HepG2 (cell line): ENCODE data around the gene FBP1. TPM values are rescaled to one million over a fixed set of nuclear protein-coding genes. Genes with fewer than 3 reads are reported as not detected.
A peak's percentile ranks its signal among the peaks of the same experiment; 100 is the strongest.

Experiments
- ARNT2 ChIP-seq: sonication (generic); formaldehyde crosslinking; IDR thresholded peaks from 2 replicates; pipeline ENCODE4 v1.8.0; 2022; ENCODE audit warnings: mild to moderate bottlenecking, low read depth, missing genetic modification reagents, moderate library complexity
- CBX2 ChIP-seq, 2 experiments: fragments of 200-600 bp in 1 of 2; sonication (generic); formaldehyde crosslinking in 1 of 2; IDR thresholded peaks; 2 replicates each; pipeline versions ENCODE4 v1.7.0 to v1.8.1; 2018 to 2022; ENCODE audit warnings: low read depth in 2 of 2, low read length in 1 of 2, mild to moderate bottlenecking in 1 of 2, missing genetic modification reagents in 1 of 2
- CBX5 ChIP-seq: sonication (generic); formaldehyde crosslinking; IDR thresholded peaks from 2 replicates; pipeline ENCODE4 v1.4.0; 2020; ENCODE audit warnings: missing genetic modification reagents, borderline replicate concordance
- EEA1 ChIP-seq: sonication (generic); formaldehyde crosslinking; IDR thresholded peaks from 2 replicates; pipeline ENCODE4 v1.5.1; 2020; ENCODE audit warnings: mild to moderate bottlenecking, missing genetic modification reagents, borderline replicate concordance
- GATA4 ChIP-seq: sonication (generic); IDR thresholded peaks from 2 replicates; pipeline ENCODE4 v1.6.1; 2016; ENCODE audit warnings: antibody characterized with exemption, low read depth, borderline replicate concordance
- HMG20A ChIP-seq: IDR thresholded peaks from 2 replicates; pipeline ENCODE4 v1.6.1; 2016; ENCODE audit warnings: borderline replicate concordance
- MED1 ChIP-seq: sonication (generic); formaldehyde crosslinking; IDR thresholded peaks from 2 replicates; pipeline ENCODE4 v1.4.0; 2020; ENCODE audit warnings: missing genetic modification reagents
- NFE2L2 ChIP-seq: fragments of 150-350 bp; IDR thresholded peaks from 2 replicates; pipeline ENCODE4 v1.6.1; 2014; ENCODE audit warnings: low read length
- RARA ChIP-seq: IDR thresholded peaks from 2 replicates; pipeline ENCODE4 v1.6.1; 2016; ENCODE audit warnings: missing genetic modification reagents, missing compliant biosample characterization
- RXRA ChIP-seq: sonication (generic); formaldehyde crosslinking; IDR thresholded peaks from 2 replicates; pipeline ENCODE4 v1.5.1; 2020; ENCODE audit warnings: missing genetic modification reagents
- SAFB2 ChIP-seq: sonication (generic); formaldehyde crosslinking; IDR thresholded peaks from 2 replicates; pipeline ENCODE4 v1.5.1; 2020; ENCODE audit warnings: missing genetic modification reagents, low read depth, mild to moderate bottlenecking, borderline replicate concordance
- SCMH1 ChIP-seq: sonication (generic); formaldehyde crosslinking; IDR thresholded peaks from 2 replicates; pipeline ENCODE4 v1.9.0; 2021; ENCODE audit warnings: missing genetic modification reagents, mild to moderate bottlenecking, borderline replicate concordance
- SIX4 ChIP-seq: sonication (generic); formaldehyde crosslinking; IDR thresholded peaks from 2 replicates; pipeline ENCODE4 v1.4.0; 2020; ENCODE audit warnings: missing genetic modification reagents
- ZNF329 ChIP-seq: sonication (generic); formaldehyde crosslinking; IDR thresholded peaks from 2 replicates; pipeline ENCODE4 v1.9.0; 2021; ENCODE audit warnings: low read depth, mild to moderate bottlenecking, missing genetic modification reagents
- ZNF34 ChIP-seq: sonication (generic); formaldehyde crosslinking; IDR thresholded peaks from 2 replicates; pipeline ENCODE4 v1.4.0; 2020; ENCODE audit warnings: mild to moderate bottlenecking, missing genetic modification reagents, borderline replicate concordance
- ZNF567 ChIP-seq: sonication (generic); formaldehyde crosslinking; IDR thresholded peaks from 2 replicates; pipeline ENCODE4 v1.8.1; 2023; ENCODE audit warnings: mild to moderate bottlenecking, missing genetic modification reagents, borderline replicate concordance
- polyA plus RNA-seq, 8 experiments: library from polyadenylated mRNA; depleted of rRNA in 3 of 8; stranded (reverse) in 7 of 8; unstranded in 1 of 8; fragments of >200 nt; fragmentation: Illumina TruSeq in 4 of 8; extraction: Trizol in 4 of 8; gene quantifications; 2 replicates each; pipeline versions ENCODE4 v1.2.1 to v1.2.3, GENCODE V29; 2011 to 2016; ENCODE audit warnings: low read depth in 4 of 8, missing spikeins in 1 of 8, mixed read lengths in 1 of 8; ENCODE audit not compliant: insufficient read depth in 1 of 8
- total RNA-seq, 5 experiments: library from RNA; depleted of rRNA; stranded (reverse); fragments of >200 nt; fragmentation: Illumina TruSeq; extraction: Trizol; gene quantifications; 2 replicates each; pipeline ENCODE4 v1.2.3, GENCODE V29; 2016; ENCODE audit warnings: low read depth in 1 of 5
- TF ChIP-seq, protein P1 (sequence below): sonication (generic); formaldehyde crosslinking; IDR thresholded peaks from 2 replicates; pipeline ENCODE4 v1.4.0; 2020; ENCODE audit warnings: missing genetic modification reagents, mild to moderate bottlenecking, borderline replicate concordance
- TF ChIP-seq, protein P2 (sequence below): fragments of 450-650 bp; IDR thresholded peaks from 2 replicates; pipeline ENCODE4 v1.6.1; 2017
- TF ChIP-seq, protein P3 (sequence below): sonication (generic); formaldehyde crosslinking; IDR thresholded peaks from 2 replicates; pipeline ENCODE4 v1.4.0; 2020; ENCODE audit warnings: missing genetic modification reagents
- TF ChIP-seq, protein P4 (sequence below): IDR thresholded peaks from 2 replicates; pipeline ENCODE4 v1.6.1; 2016; ENCODE audit warnings: mild to moderate bottlenecking
- TF ChIP-seq, protein P5 (sequence below): sonication (generic); formaldehyde crosslinking; IDR thresholded peaks from 2 replicates; pipeline ENCODE4 v1.5.1; 2020; ENCODE audit warnings: missing genetic modification reagents, mild to moderate bottlenecking, borderline replicate concordance

FBP1 gene
- total and polyA plus RNA-seq, 2 of the 13 experiments (the other 11 are each of a cell fraction or from before 2014, with no cell fraction given), result 0.29 to 0.53 TPM

GRCh38 chr9:94554439-94555331, 84.6 kb downstream of the FBP1 start, which contains the start of gene PCAT7 (continued):
- TF ChIP-seq SAFB2 (CRISPR knock-in tag) (no peak), EEA1 (CRISPR knock-in tag) (no peak), ARNT2 (CRISPR knock-in tag) (peak; percentile 22; the same call in 1 of the 2 replicates), RARA (CRISPR knock-in tag) (no peak; the same call in 1 of the 2 replicates), RXRA (CRISPR knock-in tag) (no peak), ZNF329 (CRISPR knock-in tag) (no peak), NFE2L2 (no peak), SIX4 (CRISPR knock-in tag) (peak; percentile 48), GATA4 (no peak), CBX2 (IDR thresholded peaks at IDR 0.05; ENCODE audit: low read depth, low read length) (no peak), CBX2 (CRISPR knock-in tag; IDR thresholded peaks at IDR 0.05; ENCODE audit: low read depth) (no peak), SCMH1 (CRISPR knock-in tag) (no peak), HMG20A (no peak), ZNF567 (CRISPR knock-in tag) (no peak), CBX5 (CRISPR knock-in tag) (0 out of 2 replicates have a peak, but pooled peaks have one; percentile 35), ZNF34 (CRISPR knock-in tag) (peak; percentile 56; the same call in 1 of the 2 replicates), MED1 (CRISPR knock-in tag) (no peak)
- TF ChIP-seq, protein P1, sequence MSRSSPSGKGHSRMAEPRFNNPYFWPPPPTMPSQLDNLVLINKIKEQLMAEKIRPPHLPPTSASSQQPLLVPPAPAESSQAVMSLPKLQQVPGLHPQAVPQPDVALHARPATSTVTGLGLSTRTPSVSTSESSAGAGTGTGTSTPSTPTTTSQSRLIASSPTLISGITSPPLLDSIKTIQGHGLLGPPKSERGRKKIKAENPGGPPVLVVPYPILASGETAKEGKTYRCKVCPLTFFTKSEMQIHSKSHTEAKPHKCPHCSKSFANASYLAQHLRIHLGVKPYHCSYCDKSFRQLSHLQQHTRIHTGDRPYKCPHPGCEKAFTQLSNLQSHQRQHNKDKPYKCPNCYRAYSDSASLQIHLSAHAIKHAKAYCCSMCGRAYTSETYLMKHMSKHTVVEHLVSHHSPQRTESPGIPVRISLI (CRISPR knock-in tag), result peak; percentile 36; the same call in 1 of the 2 replicates
- TF ChIP-seq, protein P2, sequence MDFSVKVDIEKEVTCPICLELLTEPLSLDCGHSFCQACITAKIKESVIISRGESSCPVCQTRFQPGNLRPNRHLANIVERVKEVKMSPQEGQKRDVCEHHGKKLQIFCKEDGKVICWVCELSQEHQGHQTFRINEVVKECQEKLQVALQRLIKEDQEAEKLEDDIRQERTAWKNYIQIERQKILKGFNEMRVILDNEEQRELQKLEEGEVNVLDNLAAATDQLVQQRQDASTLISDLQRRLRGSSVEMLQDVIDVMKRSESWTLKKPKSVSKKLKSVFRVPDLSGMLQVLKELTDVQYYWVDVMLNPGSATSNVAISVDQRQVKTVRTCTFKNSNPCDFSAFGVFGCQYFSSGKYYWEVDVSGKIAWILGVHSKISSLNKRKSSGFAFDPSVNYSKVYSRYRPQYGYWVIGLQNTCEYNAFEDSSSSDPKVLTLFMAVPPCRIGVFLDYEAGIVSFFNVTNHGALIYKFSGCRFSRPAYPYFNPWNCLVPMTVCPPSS, result no peak
- TF ChIP-seq, protein P3, sequence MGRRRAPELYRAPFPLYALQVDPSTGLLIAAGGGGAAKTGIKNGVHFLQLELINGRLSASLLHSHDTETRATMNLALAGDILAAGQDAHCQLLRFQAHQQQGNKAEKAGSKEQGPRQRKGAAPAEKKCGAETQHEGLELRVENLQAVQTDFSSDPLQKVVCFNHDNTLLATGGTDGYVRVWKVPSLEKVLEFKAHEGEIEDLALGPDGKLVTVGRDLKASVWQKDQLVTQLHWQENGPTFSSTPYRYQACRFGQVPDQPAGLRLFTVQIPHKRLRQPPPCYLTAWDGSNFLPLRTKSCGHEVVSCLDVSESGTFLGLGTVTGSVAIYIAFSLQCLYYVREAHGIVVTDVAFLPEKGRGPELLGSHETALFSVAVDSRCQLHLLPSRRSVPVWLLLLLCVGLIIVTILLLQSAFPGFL (CRISPR knock-in tag), result no peak
- TF ChIP-seq, protein P4, sequence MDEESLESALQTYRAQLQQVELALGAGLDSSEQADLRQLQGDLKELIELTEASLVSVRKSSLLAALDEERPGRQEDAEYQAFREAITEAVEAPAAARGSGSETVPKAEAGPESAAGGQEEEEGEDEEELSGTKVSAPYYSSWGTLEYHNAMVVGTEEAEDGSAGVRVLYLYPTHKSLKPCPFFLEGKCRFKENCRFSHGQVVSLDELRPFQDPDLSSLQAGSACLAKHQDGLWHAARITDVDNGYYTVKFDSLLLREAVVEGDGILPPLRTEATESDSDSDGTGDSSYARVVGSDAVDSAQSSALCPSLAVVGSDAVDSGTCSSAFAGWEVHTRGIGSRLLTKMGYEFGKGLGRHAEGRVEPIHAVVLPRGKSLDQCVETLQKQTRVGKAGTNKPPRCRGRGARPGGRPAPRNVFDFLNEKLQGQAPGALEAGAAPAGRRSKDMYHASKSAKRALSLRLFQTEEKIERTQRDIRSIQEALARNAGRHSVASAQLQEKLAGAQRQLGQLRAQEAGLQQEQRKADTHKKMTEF (CRISPR knock-in tag), result peak; percentile 43; the same call in 1 of the 2 replicates
- TF ChIP-seq, protein P5, sequence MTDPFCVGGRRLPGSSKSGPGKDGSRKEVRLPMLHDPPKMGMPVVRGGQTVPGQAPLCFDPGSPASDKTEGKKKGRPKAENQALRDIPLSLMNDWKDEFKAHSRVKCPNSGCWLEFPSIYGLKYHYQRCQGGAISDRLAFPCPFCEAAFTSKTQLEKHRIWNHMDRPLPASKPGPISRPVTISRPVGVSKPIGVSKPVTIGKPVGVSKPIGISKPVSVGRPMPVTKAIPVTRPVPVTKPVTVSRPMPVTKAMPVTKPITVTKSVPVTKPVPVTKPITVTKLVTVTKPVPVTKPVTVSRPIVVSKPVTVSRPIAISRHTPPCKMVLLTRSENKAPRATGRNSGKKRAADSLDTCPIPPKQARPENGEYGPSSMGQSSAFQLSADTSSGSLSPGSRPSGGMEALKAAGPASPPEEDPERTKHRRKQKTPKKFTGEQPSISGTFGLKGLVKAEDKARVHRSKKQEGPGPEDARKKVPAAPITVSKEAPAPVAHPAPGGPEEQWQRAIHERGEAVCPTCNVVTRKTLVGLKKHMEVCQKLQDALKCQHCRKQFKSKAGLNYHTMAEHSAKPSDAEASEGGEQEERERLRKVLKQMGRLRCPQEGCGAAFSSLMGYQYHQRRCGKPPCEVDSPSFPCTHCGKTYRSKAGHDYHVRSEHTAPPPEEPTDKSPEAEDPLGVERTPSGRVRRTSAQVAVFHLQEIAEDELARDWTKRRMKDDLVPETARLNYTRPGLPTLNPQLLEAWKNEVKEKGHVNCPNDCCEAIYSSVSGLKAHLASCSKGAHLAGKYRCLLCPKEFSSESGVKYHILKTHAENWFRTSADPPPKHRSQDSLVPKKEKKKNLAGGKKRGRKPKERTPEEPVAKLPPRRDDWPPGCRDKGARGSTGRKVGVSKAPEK (CRISPR knock-in tag), result peak; percentile 33; the same call in 1 of the 2 replicates
